HG03342 (cell line): ENCODE measurements around the gene CFAP119.
"Not testable (repeated sequence)": the region's sequence is repeated elsewhere in the genome, so short reads cannot be mapped to it uniquely, and the experiment has no call there.

Experiments
- ATAC-seq: cut with Tn5 transposase; IDR thresholded peaks from one replicate; pipeline ENCODE4 v1.9.1; 2021; ENCODE audit warnings: mild to moderate bottlenecking, moderate library complexity; ENCODE audit not compliant: unreplicated experiment

Gene CFAP119

DNA sequence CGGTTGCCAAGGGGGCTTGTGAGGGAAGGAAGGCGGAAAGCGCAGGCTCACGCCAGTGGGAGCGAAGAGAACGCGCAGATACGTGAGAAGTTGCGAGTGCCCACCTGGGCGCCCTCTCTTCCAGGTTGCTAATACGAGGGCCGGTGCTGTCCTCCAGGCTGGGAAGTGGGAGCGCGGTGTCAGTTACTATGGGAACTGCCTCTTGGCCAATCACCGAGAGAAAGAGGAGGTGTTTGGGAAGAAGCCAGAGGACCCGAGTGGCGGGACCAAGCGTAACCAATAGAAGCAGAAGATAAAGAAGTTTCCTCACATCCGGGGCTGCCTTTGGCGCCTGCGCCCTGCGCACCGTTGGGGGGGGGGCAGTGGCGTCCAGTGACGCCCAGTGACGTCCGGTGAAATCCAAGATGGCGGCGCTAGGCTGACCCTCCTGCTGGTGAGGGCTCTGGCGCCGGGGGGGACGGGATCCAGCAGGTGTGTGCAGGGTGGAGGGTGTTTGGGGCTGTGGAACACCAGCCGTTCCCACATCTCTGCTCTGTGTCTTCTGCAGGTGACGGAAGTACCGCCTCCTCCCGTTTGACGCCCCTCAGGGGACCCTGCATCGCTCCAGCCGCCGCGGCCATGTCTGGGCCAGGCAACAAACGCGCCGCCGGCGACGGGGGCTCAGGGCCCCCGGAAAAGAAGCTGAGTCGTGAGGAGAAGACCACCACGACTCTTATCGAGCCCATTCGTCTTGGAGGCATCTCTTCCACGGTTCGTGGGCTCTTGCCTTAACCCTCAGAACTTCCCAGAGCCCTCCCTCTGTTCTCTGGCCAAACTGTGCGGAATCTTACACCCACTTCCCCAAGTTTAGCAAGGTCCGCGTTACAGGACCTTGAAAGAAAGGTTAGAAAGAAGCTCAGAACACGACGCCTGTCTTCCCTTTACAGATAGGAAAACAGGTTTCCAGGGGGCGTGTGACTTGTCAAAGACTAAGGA lies at the start of gene CFAP119, which contains the start of gene RNF40:
CFAP119 (minus strand) TSS at position 135 of the 975 bp plus-strand sequence. CDS start 314 bp downstream, outside the sequence.
RNF40 (plus strand) TSS at position 395 of the 975 bp plus-strand sequence; CDS start at position 619, 224 bp downstream.
- ATAC-seq = peak; percentile 82

GRCh38 chr16:30809675-30810074 lies 47.8 kb upstream of the CFAP119 start:
- not testable (repeated sequence) for ATAC-seq

DNA sequence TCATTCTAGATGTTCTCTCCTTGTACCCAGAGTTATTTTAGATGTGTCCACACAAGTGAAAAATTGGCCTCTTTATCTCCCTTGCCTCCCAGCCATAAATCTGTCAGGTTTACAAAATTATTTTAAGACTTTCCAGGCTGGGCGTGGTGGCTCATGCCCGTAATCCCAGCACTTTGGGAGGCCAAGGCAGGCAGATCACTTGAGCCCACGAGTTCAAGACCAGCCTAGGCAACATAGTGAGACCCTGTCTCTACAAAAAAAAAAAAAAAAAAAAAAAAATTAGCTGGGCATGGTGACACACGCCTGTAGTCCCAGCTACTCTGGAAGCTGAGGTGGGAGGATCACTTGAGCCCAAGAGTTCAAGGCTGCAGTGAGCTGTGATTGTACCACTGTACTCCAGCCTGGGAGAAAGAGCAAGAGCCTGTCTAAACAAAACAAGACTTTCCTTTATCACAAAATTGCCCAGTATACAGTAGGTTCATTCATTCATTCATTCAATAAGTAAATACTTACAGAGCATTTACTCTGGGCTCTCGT lies 47.1 kb upstream of the CFAP119 start:
- ATAC-seq = not testable (repeated sequence)

GRCh38 chr16:30808146-30808545 lies 46.3 kb upstream of the CFAP119 start:
- no peak for ATAC-seq

DNA sequence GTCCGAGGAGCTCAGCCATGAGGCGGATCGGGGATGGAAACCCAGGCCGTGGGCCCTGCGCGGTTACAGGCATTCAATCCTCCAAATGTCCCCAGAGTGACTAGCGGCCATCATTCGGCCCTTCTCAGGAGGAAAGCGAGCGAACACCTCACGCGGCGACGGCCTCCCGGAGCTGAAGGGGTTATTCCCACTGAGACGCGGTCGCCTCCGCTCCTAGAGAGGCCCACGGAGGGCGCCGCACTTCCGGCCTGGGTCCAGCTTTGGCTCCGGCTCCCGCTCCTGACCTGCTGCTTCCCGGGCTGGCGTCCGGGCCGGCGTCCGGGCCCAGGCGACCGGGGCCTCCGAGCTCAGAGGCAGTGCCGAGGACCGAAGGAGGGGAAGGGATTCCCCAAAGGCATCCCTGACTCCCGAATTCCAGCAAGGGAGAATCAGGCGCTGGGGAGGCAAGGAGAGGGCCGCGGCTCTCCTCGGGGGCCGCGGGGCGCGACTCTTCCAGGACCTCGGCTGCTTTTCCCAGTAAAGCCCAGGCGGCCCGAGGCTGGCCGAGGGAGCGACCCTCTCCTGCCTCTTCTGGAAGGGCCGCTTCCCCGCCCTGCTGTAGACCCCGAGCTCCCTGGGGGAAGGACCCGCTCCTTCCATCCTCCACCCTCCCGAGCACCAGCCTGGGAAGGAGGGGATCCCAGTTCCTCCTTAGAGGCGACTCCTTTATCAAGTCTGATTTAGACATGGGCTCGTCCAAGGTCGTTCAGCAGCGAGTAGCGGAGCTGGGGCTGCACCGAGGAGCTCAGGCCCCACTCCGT lies 43.7 kb upstream of the CFAP119 start:
- no peak for ATAC-seq

GRCh38 chr16:30805056-30805369 lies 43.2 kb upstream of the CFAP119 start:
- ATAC-seq = no peak

DNA sequence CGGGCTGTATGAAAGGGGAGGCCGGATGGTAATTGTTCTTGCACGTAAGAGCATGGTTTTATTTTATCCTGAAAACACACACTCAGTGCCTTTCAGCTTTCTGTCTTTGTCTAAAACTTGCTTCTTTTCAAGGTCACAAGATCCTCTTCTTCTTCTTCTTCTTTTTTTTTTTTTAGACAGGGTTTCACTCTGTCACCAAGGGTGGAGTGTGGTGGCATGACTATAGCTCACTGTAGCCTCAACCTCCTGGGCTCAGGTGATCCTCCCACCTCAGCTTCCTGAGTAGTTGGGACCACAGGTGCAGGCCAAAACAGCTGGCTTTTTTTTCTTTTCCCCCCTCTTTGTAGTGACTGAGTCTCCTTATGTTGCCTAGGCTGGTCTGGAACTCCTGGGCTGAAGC lies 41.1 kb upstream of the CFAP119 start:
- ATAC-seq = no peak

DNA sequence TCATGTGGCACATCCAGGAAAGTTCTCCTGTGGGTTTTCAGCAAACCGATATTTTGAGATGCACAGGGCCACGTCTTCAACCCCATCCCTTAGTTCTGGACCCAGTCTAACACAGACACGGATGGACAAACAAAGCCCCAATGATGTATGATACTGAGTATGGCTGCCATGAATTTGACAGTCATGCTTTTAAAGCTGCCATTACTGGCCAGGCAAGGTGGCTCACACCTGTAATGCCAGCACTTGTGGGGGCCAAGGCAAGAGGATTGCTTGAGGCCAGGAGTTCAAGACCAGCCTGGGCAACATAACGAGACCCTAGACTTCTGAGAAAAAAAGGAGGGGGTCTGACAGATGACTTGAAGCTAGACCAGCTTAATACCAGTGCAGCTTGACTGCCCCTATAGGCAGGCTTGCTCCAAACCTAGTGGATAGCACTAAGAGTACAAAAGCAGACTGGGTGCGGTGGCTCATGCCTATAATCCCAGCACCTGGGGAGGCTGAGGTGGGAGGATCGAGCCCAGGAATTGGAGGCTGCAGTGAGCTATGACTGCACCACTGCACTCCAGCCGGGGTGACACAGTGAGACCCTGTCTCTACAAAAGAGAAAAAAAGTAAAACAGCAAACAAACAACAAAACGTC lies 35.9 kb upstream of the CFAP119 start:
- no peak for ATAC-seq

GRCh38 chr16:30794634-30795033 lies 32.8 kb upstream of the CFAP119 start:
- no peak for ATAC-seq

- no peak for ATAC-seq
Measured at GRCh38 chr16:30793508-30794069, 31.7 kb upstream of the CFAP119 start.

DNA sequence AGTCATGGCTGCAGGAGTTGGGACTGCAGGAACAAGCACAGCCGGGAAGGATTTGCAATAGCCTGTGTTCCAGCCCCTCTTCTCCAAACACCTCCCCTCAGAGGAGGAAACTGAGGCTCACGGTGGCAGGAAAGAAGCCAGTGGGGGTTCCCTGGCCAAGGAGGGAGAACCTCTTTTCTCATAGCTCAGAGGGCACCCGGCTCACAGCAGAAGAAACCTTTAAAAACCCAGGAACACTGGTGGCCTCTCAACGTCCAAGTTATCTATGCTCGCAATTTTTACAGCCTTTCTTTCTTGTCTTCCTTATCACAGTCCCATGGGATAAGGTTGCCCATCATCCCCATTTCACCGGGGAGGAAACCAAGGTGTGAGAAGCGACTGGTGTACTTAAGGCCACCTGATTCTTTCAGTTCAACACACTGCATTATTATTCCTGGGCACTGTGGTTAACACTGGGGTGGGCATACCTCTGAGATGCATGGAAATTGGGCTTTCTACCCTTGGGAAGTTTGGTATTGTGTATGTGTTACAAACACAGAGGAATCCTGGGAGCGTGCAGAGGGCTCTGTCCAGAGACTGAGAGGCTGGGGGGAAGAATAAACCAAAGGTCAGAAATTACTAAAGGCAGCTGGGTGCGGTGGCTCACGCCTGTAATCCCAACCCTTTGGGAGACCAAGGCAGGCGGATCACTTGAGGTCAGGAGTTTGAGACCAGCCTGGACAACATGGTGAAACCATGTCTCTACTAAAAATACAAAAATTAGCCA lies 25.9 kb upstream of the CFAP119 start:
- no peak for ATAC-seq

GRCh38 chr16:30786936-30787612 lies 25.2 kb upstream of the CFAP119 start, which contains the start of gene ZNF629:
ZNF629 (minus strand) TSS chr16:30787205; CDS start chr16:30784482, 2,723 bp downstream.
- ATAC-seq = no peak

GRCh38 chr16:30786115-30786935 lies 24.5 kb upstream of the CFAP119 start:
- ATAC-seq = no peak

DNA sequence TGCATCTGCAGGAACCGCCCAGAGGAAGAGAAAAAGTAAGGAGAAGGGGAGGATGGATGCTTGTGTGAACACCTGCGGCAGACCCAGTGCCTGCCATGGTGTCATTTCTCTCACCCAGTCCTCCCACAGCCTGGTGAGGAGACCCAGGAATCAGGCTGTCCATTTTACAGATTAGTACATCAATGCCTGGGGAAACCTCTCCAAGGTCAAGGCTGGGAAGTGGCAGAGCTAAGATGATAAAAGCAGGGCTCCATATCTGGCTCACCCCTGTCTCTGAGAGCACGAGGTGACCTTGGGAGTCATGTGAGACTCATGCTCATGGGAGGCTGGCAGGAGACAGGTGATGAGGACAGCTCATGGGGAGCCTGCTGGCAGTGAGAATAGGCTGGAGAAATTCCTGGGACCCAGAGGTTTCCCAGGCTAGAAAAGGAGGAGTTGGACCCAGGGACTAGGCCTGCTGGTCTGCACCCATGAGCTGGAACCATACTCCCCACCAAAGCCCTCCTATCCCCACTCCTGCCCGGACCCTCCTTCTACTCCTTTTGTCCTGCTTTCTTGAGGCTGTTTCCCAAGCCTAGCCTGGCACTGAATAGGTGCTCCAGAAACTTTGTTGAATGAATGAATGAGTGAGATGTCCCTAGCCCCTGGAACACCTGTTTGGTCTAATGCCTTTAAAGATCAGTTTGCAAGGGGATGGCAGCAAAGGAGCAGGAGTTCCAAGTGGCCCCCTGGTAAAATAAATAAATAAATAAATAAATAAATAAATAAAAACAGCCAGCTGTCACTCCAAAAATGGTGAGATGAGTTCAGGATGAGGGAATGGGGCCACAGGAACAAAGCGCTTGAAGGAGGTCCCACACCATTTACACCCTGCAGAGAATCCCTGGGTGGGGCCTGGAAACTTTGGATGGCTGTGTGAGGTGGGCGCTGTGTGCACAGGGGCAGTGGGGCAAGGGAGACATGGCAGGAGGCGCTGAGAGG lies 23.6 kb upstream of the CFAP119 start:
- ATAC-seq = no peak

- no peak for ATAC-seq
Measured at GRCh38 chr16:30784215-30784614, 22.4 kb upstream of the CFAP119 start.

DNA sequence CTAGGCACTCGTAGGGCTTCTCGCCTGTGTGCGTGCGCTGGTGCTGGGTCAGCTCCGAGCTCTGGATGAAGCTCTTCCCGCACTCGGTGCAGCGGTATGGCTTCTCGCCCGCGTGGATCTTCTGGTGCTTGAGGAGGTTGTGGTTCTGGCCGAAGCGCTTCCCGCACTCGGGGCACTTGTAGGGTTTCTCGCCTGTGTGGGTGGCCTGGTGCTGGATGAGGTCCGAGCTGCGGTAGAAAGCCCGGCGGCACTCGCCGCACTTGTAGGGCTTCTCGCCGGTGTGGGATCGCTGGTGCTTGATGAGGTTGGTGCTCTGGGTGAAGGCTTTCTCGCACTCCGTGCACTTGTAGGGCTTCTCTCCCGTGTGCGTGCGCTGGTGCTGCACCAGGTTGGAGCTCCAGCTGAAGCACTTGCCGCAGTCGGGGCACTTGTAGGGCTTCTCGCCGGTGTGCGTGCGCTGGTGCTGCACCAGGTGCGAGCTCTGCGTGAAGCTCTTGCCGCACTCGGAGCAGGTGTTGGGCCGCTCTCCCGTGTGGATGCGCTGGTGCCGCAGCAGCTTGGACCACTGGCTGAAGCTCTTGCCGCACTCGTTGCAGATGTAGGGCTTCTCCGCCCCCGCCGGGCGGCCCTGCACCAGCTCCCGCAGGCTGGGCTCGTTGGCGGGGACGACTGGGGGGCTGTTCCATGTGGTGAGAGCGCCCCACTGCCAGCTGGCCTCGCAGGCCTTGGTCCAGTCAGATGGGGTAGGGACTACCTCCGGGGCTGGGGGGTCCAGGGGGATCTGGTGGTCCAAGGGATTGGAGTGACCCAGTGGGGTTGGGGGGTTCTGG lies 21.6 kb upstream of the CFAP119 start:
- no peak for ATAC-seq
